ENCODE data around the gene EDRF1.

Gene EDRF1

GRCh38 chr10:125788156-125789034, 68.9 kb downstream of the EDRF1 start:
- no peak for DNase-seq

- no peak for DNase-seq
These were observed 73.1 kb downstream of the EDRF1 start for GRCh38 chr10:125792342-125793300.

GRCh38 chr10:125795128-125795527, 75.6 kb downstream of the EDRF1 start:
- DNase-seq: no peak

GRCh38 chr10:125795637-125796190, 76.2 kb downstream of the EDRF1 start:
- DNase-seq: no peak

- DNase-seq: no peak
These were observed 77.9 kb downstream of the EDRF1 start for GRCh38 chr10:125797424-125797823.

- DNase-seq: no peak
These were observed 78.6 kb downstream of the EDRF1 start for GRCh38 chr10:125797994-125798662.

GRCh38 chr10:125799451-125800182, 80.1 kb downstream of the EDRF1 start:
- DNase-seq: peak; percentile 91

GRCh38 chr10:125801574-125801973, 82.1 kb downstream of the EDRF1 start:
- peak; percentile 47 for DNase-seq

GRCh38 chr10:125802131-125802530, 82.6 kb downstream of the EDRF1 start:
- no peak for DNase-seq

- DNase-seq: no peak
These were observed 83.2 kb downstream of the EDRF1 start for GRCh38 chr10:125802739-125803138.

GRCh38 chr10:125808047-125808446, 88.5 kb downstream of the EDRF1 start:
- no peak for DNase-seq

- no peak for DNase-seq
These were observed 91.7 kb downstream of the EDRF1 start for GRCh38 chr10:125811251-125811650.

GRCh38 chr10:125812128-125812750, 92.7 kb downstream of the EDRF1 start:
- no peak for DNase-seq
